Fibroblast of the aortic adventitia (primary cell): Measurements from ENCODE around the gene ADA. TPM values are rescaled to one million over a fixed set of nuclear protein-coding genes. Genes with fewer than 3 reads are reported as not detected.

Experiments used
- DNase-seq: peaks from one replicate; pipeline ENCODE4 v3.0.0-alpha.2; 2010; ENCODE audit warnings: low read depth
- H3K4me3 ChIP-seq: 2 replicates; pipeline ENCODE4 v1.5.1; 2011; ENCODE audit warnings: low read depth, mild to moderate bottlenecking, control low read depth, low read length, moderate library complexity
- CTCF ChIP-seq: IDR thresholded peaks from 2 replicates; pipeline ENCODE4 v1.5.1; 2011; ENCODE audit warnings: mild to moderate bottlenecking, low read length, control low read depth, inconsistent platforms; ENCODE audit not compliant: insufficient read depth
- total RNA-seq: library from RNA; depleted of rRNA; stranded (reverse); fragments of >200 nt; gene quantifications from 2 replicates; pipeline ENCODE4 v1.2.3, GENCODE V29; 2012; ENCODE audit warnings: low replicate concordance

ADA gene
- total RNA-seq, 1 donor = 4.6 TPM

GRCh38 chr20:44632103-44632752 lies 19.3 kb downstream of the ADA start:
- DNase-seq = no peak
- no peak overlapping the region for H3K4me3 ChIP-seq
- no peak for TF ChIP-seq CTCF

DNA sequence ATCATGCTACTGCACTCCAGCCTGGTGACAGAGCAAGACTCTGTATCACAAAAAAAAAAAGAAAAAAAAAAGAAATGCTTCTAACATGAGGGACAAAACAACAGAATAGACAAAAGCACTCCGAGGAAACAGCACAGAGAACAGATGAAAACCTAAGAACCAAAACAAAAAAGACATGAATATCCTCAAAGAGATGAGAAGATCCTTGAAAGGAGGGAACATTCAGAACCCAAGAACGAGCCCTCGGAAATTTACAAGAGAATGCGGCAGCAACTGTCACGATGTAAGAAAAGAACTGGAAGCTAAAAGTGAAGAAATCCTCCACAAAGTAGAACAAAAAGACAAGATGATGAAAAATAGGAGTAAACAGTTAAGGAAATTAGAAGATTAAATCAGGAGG lies 21.2 kb downstream of the ADA start:
- H3K4me3 ChIP-seq = no peak overlapping the region
- DNase-seq = no peak
- no peak for TF ChIP-seq CTCF

DNA sequence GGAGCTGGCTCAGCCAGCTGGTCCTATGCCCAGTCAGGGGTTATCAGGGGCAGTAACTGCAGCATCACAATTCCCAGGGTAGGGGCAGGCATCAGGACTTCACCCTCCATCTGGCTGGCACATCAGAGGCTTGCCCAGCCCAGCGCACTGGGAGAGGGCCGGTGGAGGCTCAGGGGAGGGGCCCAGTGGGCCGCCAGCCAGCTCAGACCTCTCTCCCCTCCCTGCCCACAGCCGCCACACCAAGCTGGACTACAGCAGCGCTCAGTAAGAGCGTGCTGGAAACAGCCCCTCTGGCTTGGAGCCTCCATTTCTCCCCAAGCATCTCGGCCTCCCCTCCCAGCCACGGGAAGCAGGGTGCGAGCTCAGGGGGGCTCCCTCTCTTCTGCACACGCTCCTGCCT lies 22.0 kb downstream of the ADA start:
- DNase-seq = no peak
- no peak overlapping the region for H3K4me3 ChIP-seq
- TF ChIP-seq CTCF = no peak

DNA sequence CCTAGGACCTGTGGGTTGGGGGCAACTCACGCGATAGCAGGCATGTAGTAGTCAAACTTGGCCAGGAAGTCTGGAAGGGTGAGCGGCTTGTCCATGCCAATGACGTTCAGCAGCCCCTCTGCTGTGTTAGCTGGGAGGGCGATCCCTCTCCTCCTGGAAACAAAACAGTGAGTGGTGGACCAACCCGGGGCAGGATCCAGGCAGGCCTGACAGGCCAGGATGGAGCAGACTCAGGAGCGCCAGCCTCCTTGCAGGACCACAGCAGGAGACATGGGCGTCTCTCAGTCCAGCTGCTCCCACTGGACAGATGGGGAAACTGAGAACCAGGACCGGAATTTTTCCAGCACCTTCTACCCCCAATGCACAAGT lies 22.5 kb downstream of the ADA start:
- no peak for DNase-seq
- no peak overlapping the region for H3K4me3 ChIP-seq
- no peak for TF ChIP-seq CTCF

GRCh38 chr20:44627364-44628010 lies 24.0 kb downstream of the ADA start:
- DNase-seq = no peak
- TF ChIP-seq CTCF = no peak

DNA sequence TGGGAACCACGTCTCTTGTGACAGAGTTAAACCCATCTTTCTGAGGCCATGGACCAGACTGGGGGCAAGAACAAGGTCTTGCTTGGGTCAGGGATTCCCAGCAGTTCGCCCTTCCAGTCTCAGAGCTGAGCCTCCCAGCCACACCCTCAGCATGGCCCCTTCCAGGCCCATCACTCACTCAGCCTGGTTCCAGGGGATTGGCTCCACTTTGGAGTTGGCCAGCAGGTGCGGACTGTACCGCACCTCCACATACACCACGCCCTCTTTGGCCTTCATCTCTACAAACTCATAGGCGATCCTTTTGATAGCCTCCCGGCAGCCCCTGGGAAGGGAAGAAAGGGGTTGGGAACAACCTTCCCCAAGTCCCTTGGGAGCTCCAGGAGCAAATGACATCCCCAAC lies 25.2 kb downstream of the ADA start:
- TF ChIP-seq CTCF = no peak
- H3K4me3 ChIP-seq = no peak overlapping the region
- no peak for DNase-seq

More at GRCh38 chr20:44627364-44628010, 24.0 kb downstream of the ADA start:
- no peak overlapping the region for H3K4me3 ChIP-seq

GRCh38 chr20:44625361-44625760 lies 26.1 kb downstream of the ADA start:
- no peak for DNase-seq
- TF ChIP-seq CTCF = no peak
- no peak overlapping the region for H3K4me3 ChIP-seq
